H9 (cell line): ENCODE measurements around the gene ASB18. TPM values are rescaled to one million over a fixed set of nuclear protein-coding genes. Genes with fewer than 3 reads are reported as not detected.
A peak's percentile ranks its signal among the peaks of the same experiment; 100 is the strongest.

Source experiments
- DNase-seq: peaks from one replicate; pipeline ENCODE4 v3.0.0-alpha.2; 2017
- H2AFZ ChIP-seq: one replicate; pipeline ENCODE4 v1.6.1; 2013; ENCODE audit warnings: mild to moderate bottlenecking, low read length, control low read depth, moderate library complexity
- H2AK5ac ChIP-seq: 2 replicates; pipeline ENCODE4 v1.6.1; 2013; ENCODE audit warnings: low read length, control low read depth, mixed read lengths; ENCODE audit not compliant: insufficient read length
- H2BK120ac ChIP-seq: one replicate; pipeline ENCODE4 v1.6.1; 2013; ENCODE audit warnings: low read depth, mild to moderate bottlenecking, low read length, control low read depth, inconsistent platforms; ENCODE audit not compliant: poor library complexity, severe bottlenecking
- H2BK12ac ChIP-seq: 2 replicates; pipeline ENCODE4 v1.6.1; 2013; ENCODE audit warnings: low read length, control low read depth, mixed read lengths, low read depth; ENCODE audit not compliant: insufficient read length
- H2BK15ac ChIP-seq: 2 replicates; pipeline ENCODE4 v1.6.1; 2013; ENCODE audit warnings: low read depth, low read length, control low read depth
- H2BK20ac ChIP-seq: one replicate; pipeline ENCODE4 v1.6.1; 2013; ENCODE audit warnings: low read depth, mild to moderate bottlenecking, low read length, control low read depth, inconsistent platforms; ENCODE audit not compliant: poor library complexity, severe bottlenecking
- H2BK5ac ChIP-seq: 2 replicates; pipeline ENCODE4 v1.6.1; 2013; ENCODE audit warnings: low read length, control low read depth, mixed read lengths; ENCODE audit not compliant: insufficient read length
- H3K14ac ChIP-seq: 2 replicates; pipeline ENCODE4 v1.6.1; 2013; ENCODE audit warnings: low read length, control low read depth; ENCODE audit not compliant: insufficient read depth
- H3K18ac ChIP-seq: 2 replicates; pipeline ENCODE4 v1.6.1; 2013; ENCODE audit warnings: low read depth, mild to moderate bottlenecking, mixed read lengths, low read length, control low read depth; ENCODE audit not compliant: insufficient read length
- H3K23ac ChIP-seq: 2 replicates; pipeline ENCODE4 v1.6.1; 2013; ENCODE audit warnings: low read length, control low read depth, mixed read lengths, low read depth; ENCODE audit not compliant: insufficient read length
- H3K23me2 ChIP-seq: 2 replicates; pipeline ENCODE4 v1.6.1; 2013; ENCODE audit warnings: low read depth, mild to moderate bottlenecking, mixed read lengths, low read length, control low read depth; ENCODE audit not compliant: insufficient read length, poor library complexity, severe bottlenecking
- H3K27ac ChIP-seq: 2 replicates; pipeline ENCODE4 v1.5.1; 2013; ENCODE audit warnings: low read length, control low read depth, mixed read lengths, low read depth; ENCODE audit not compliant: insufficient read length
- H3K27me3 ChIP-seq: 2 replicates; pipeline ENCODE4 v1.6.1; 2013; ENCODE audit warnings: low read length, control low read depth, inconsistent platforms; ENCODE audit not compliant: insufficient read depth
- H3K4ac ChIP-seq: 2 replicates; pipeline ENCODE4 v1.6.1; 2013; ENCODE audit warnings: low read depth, mild to moderate bottlenecking, control low read depth, inconsistent platforms, low read length, moderate library complexity
- H3K4me1 ChIP-seq: 2 replicates; pipeline ENCODE4 v1.6.1; 2013; ENCODE audit warnings: low read length, control low read depth, inconsistent platforms; ENCODE audit not compliant: insufficient read depth
- H3K4me2 ChIP-seq: 2 replicates; pipeline ENCODE4 v1.6.1; 2013; ENCODE audit warnings: low read length, control low read depth, mixed read lengths; ENCODE audit not compliant: insufficient read length, insufficient read depth
- H3K56ac ChIP-seq: 2 replicates; pipeline ENCODE4 v1.6.1; 2013; ENCODE audit warnings: low read depth, mild to moderate bottlenecking, mixed read lengths, low read length, control low read depth; ENCODE audit not compliant: insufficient read length
- H3K79me1 ChIP-seq: 2 replicates; pipeline ENCODE4 v1.6.1; 2013; ENCODE audit warnings: low read depth, mild to moderate bottlenecking, moderate library complexity, low read length, control low read depth, inconsistent platforms; ENCODE audit not compliant: insufficient read depth, poor library complexity, severe bottlenecking
- H3K79me2 ChIP-seq: 2 replicates; pipeline ENCODE4 v1.6.1; 2013; ENCODE audit warnings: low read length, control low read depth, inconsistent platforms; ENCODE audit not compliant: insufficient read depth
- H3K9ac ChIP-seq: 2 replicates; pipeline ENCODE4 v1.6.1; 2013; ENCODE audit warnings: low read length, control low read depth, mixed read lengths; ENCODE audit not compliant: insufficient read length; ENCODE audit errors: extremely low read depth
- H3K9me3 ChIP-seq: one replicate; pipeline ENCODE4 v1.6.1; 2013; ENCODE audit warnings: low read depth, low read length, inconsistent platforms; ENCODE audit not compliant: control insufficient read depth
- H3T11ph ChIP-seq: one replicate; pipeline ENCODE4 v1.6.1; 2013; ENCODE audit warnings: mild to moderate bottlenecking, low read length, control low read depth, inconsistent platforms
- H4K20me1 ChIP-seq: one replicate; pipeline ENCODE4 v1.6.1; 2013; ENCODE audit not compliant: control insufficient read depth, insufficient read length, insufficient read depth
- H4K5ac ChIP-seq: 2 replicates; pipeline ENCODE4 v1.6.1; 2013; ENCODE audit warnings: low read depth, mild to moderate bottlenecking, mixed read lengths, low read length, control low read depth; ENCODE audit not compliant: insufficient read length
- H4K8ac ChIP-seq: replicated peaks from 2 replicates; pipeline ENCODE4 v1.6.1; 2013; ENCODE audit warnings: low read length, control low read depth, mixed read lengths, low read depth; ENCODE audit not compliant: insufficient read length
- H4K91ac ChIP-seq: 2 replicates; pipeline ENCODE4 v1.6.1; 2013; ENCODE audit warnings: low read depth, mild to moderate bottlenecking, moderate library complexity, mixed read lengths, low read length, control low read depth; ENCODE audit not compliant: insufficient read length
- H3K27ac Mint-ChIP-seq, 3 experiments: 2 replicates in 2 of 3; 3 replicates in 1 of 3; pipeline ENCODE4 v1.8.0; 2020 to 2021; ENCODE audit warnings: mixed read lengths in 3 of 3, mild to moderate bottlenecking in 1 of 3, moderate library complexity in 1 of 3
- H3K27me3 Mint-ChIP-seq: 2 replicates; pipeline ENCODE4 v1.8.0; 2021; ENCODE audit warnings: low read depth, mild to moderate bottlenecking, moderate library complexity, mixed read lengths
- H3K36me3 Mint-ChIP-seq, 3 experiments: 2 replicates in 2 of 3; 3 replicates in 1 of 3; pipeline ENCODE4 v1.8.0; 2020 to 2021; ENCODE audit warnings: low read depth in 3 of 3, mixed read lengths in 3 of 3; ENCODE audit not compliant: insufficient read depth in 1 of 3
- H3K4me1 Mint-ChIP-seq, 2 experiments: 2 replicates each; pipeline ENCODE4 v1.8.0; 2020; ENCODE audit warnings: mixed read lengths in 2 of 2
- H3K4me3 Mint-ChIP-seq, 2 experiments: 2 replicates in 1 of 2; 3 replicates in 1 of 2; pipeline ENCODE4 v1.8.0; 2020 to 2021; ENCODE audit warnings: mild to moderate bottlenecking in 2 of 2, mixed read lengths in 2 of 2, moderate library complexity in 1 of 2
- H3K9me3 Mint-ChIP-seq, 2 experiments: 2 replicates in 1 of 2; 3 replicates in 1 of 2; pipeline ENCODE4 v1.8.0; 2020; ENCODE audit warnings: mild to moderate bottlenecking in 2 of 2, mixed read lengths in 2 of 2, moderate library complexity in 1 of 2
- CTCF ChIP-seq: fragments of 200-600 bp; sonication (generic); conservative IDR thresholded peaks from 3 replicates; pipeline ENCODE4 v1.8.0; 2021; ENCODE audit warnings: antibody characterized with exemption, mild to moderate bottlenecking
- whole genome bisulfite sequencing: extraction: QIAGEN DNeasy Blood & Tissue Kit; methylation state at CpG from one replicate; pipeline ENCODE4 v1.1.7; 2013; ENCODE audit warnings: missing lambda C conversion rate, low lambda C conversion rate, mixed read lengths; ENCODE audit not compliant: insufficient read length; ENCODE audit errors: extremely low coverage; 5-methylcytosine and 5-hydroxymethylcytosine counted together
- total RNA-seq: library from RNA; stranded (reverse); gene quantifications from 2 replicates; pipeline ENCODE4 v1.2.1, GENCODE V29; 2021

Gene ASB18
- total RNA-seq, 1 experiment from 2014 or later, result not detected

GRCh38 chr2:236180076-236180816 lies 84.0 kb downstream of the ASB18 start:
- H3K4me1 Mint-ChIP-seq, result peaks cover 11 to 26% of the 10 kb centered on the region in 2 experiments
- Histone ChIP-seq H3K79me1 (no peaks in the 10 kb centered on the region), H3K27me3 (peaks cover 8% of the 10 kb centered on the region; the same call in 1 of the 2 replicates), H2BK5ac (no peak overlapping the region), H2AFZ (no peak overlapping the region), H3K9me3 (no peaks in the 10 kb centered on the region), H3K79me2 (no peaks in the 10 kb centered on the region), H4K91ac (no peak overlapping the region), H4K20me1 (no peaks in the 10 kb centered on the region), H2BK12ac (no peak overlapping the region), H3K4me1 (no peaks in the 10 kb centered on the region), H3K9ac (no peak overlapping the region), H3K27ac (no peak overlapping the region), H3K56ac (no peak overlapping the region), H4K5ac (no peak overlapping the region), H3K18ac (no peak overlapping the region), H3K14ac (no peak overlapping the region), H2BK20ac (no peak overlapping the region), H3K4me2 (peak overlapping the region; percentile 69), H3K23ac (no peak overlapping the region), H3T11ph (no peak overlapping the region), H2AK5ac (no peak overlapping the region), H4K8ac (no peak overlapping the region), H3K23me2 (peaks cover 12% of the 10 kb centered on the region), H2BK15ac (no peak overlapping the region), H2BK120ac (no peak overlapping the region), H3K4ac (no peak overlapping the region)
- DNase-seq, result no peak
- no peaks in the 10 kb centered on the region for H3K36me3 Mint-ChIP-seq
- no CpG with 5 or more reads among the region's 12 CpGs for WGBS
- peaks cover 11 to 15% of the 10 kb centered on the region in 2 experiments for H3K9me3 Mint-ChIP-seq
- H3K27me3 Mint-ChIP-seq, result peaks cover 89% of the 10 kb centered on the region
- peak overlapping the region in 1 of 2 experiments; percentile 68; a peak in 2 of 5 replicates for H3K4me3 Mint-ChIP-seq
- no peak overlapping the region for H3K27ac Mint-ChIP-seq
- TF ChIP-seq CTCF, result no peak
